GM12865 (cell line): ENCODE results near the gene PDE4A.

Source experiments
- DNase-seq: peaks from one replicate; pipeline ENCODE4 v3.0.0; 2010; ENCODE audit warnings: low read depth
- H3K4me3 ChIP-seq: 2 replicates; pipeline ENCODE4 v1.5.1; 2011; ENCODE audit warnings: mild to moderate bottlenecking, low read depth, low read length, control low read depth
- TF ChIP-seq, protein P1 (sequence below): IDR thresholded peaks from 2 replicates; pipeline ENCODE4 v1.5.1; 2011; ENCODE audit warnings: low read length, control low read depth, low read depth, inconsistent platforms; ENCODE audit not compliant: insufficient read depth; ENCODE audit errors: missing control alignments

Gene PDE4A

GRCh38 chr19:10442698-10443097 lies 22.4 kb downstream of the PDE4A start:
- no peak overlapping the region for H3K4me3 ChIP-seq
- DNase-seq: no peak
- TF ChIP-seq, protein P1, sequence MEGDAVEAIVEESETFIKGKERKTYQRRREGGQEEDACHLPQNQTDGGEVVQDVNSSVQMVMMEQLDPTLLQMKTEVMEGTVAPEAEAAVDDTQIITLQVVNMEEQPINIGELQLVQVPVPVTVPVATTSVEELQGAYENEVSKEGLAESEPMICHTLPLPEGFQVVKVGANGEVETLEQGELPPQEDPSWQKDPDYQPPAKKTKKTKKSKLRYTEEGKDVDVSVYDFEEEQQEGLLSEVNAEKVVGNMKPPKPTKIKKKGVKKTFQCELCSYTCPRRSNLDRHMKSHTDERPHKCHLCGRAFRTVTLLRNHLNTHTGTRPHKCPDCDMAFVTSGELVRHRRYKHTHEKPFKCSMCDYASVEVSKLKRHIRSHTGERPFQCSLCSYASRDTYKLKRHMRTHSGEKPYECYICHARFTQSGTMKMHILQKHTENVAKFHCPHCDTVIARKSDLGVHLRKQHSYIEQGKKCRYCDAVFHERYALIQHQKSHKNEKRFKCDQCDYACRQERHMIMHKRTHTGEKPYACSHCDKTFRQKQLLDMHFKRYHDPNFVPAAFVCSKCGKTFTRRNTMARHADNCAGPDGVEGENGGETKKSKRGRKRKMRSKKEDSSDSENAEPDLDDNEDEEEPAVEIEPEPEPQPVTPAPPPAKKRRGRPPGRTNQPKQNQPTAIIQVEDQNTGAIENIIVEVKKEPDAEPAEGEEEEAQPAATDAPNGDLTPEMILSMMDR: no peak

DNA sequence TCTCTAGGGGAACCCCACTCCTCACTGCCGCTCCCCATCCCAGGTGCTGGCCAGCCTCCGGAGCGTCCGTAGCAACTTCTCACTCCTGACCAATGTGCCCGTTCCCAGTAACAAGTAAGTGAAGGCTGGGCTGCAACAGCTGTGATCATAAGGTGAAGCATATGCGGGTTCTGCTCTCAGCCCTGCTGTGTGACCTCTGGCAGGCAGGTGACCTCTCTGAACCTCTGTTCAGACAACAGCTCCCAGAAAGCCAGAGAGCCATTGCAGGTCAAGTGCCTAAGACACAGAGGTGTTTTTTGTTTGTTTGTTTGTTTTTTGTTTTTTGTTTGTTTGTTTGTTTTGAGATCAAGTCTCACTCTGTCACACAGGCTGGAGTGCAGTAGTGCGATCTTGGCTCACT lies 28.7 kb downstream of the PDE4A start:
- DNase-seq: no peak
- TF ChIP-seq, protein P1: no peak
- no peak overlapping the region for H3K4me3 ChIP-seq

DNA sequence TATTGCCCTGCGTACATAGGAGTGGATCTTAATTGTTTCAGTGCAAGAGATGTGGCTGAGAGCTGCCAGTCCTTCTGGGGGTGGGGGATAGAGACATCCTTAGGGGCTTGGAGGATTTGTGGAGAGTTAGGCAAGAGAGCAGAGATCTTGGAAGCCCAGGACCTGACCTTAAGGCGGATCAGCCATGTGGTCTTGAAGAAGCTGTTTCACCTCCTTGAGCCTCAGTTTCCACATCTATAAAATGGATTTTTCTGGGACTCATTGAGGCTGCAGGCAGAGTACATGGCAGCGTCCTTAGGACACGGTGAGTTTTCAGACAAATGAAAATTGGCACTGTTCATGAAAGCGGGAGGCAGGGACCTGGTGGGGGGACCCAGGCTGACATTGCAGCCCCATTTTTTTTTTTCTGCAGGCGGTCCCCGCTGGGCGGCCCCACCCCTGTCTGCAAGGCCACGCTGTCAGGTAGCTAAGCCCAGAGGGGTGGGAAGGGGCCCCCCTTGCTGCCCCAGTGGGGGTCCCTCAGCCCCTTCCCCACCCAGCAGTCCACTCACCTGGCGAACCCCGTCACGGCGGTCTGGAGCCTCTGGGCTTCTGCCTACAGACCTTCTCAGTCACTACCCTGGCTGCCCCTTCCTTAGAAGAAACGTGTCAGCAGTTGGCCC lies 30.0 kb downstream of the PDE4A start:
- TF ChIP-seq, protein P1: no peak
- no peak overlapping the region for H3K4me3 ChIP-seq
- DNase-seq: no peak

DNA sequence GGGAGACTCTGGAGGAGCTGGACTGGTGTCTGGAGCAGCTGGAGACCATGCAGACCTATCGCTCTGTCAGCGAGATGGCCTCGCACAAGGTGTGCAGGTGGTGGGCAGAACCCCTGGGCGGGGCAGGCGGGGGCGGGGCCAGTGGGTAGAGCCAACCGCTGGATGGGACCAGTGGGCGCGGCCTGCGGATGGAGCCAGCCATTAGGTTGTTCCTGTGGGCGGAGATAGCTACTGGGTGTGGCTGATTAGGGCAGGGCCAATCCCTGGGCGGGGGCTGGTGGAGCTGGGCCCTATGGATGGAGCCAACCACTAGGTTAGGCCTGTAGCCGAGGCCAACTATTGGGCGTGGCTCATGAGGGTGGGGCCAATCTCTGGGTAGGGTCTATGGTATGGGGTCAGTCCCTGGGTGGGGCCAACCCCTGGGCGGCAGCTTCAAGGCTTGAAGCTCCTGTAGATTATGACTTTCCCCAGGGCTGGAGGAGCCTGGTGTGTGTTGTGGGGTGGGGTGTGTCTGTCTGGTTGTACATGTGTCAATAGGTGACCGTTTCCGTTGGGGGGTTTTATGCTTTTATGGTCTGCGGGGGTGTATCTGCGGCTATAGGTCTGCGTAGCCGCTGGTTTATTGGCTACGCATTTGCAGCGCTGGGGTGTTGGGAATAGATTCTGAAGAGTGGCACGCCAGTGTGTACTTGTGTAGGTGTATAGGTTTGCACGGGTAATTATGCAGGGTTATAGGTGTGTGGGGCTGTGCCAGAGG lies 30.7 kb downstream of the PDE4A start:
- DNase-seq: peak; percentile 34
- TF ChIP-seq, protein P1: no peak

DNA sequence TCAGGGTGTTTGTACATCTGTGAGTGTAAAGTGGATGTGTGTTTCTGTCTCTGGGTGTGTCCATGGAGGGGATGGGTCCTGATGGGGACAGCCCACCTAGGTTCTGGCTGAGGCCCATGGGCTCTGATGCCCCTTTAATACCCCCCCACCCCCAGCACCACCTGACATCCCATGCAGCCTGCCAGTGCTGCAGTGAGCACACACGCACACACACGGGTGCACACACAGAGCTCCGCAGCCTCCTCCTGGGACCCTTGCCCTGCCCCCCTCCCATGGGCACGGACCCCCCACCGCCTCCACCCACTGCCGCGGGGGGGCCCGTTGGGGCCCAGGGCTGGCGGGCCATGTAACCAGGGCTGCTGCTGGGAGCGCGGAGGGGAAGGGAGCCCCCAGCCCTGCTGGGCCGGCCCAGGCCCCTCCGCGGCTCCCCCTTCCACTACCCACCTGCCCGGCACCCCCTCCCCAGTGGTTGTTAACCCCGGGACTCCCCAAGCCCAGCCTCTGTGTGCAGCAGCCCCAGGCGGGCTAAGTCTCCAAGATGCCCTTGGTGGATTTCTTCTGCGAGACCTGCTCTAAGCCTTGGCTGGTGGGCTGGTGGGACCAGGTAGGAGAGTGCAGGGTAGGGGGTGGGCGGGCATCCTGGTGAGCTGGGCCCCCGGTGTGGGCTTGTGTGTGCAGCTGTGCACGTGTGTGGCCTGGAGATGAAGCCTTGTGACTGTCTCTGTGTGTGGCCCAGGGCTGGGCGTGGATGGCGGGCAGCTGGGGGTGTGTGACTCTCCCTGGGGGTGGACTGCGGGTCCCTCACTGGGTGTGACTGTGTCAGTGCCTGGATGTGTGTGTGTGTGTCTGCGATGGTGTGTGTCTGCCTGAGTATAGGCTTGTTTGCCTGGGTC lies 32.6 kb downstream of the PDE4A start:
- TF ChIP-seq, protein P1: no peak
- DNase-seq: no peak
- H3K4me3 ChIP-seq: no peak overlapping the region

More for the DNA sequence above, 30.7 kb downstream of the PDE4A start:
- no peak overlapping the region for H3K4me3 ChIP-seq

- TF ChIP-seq, protein P1: no peak
- no peak overlapping the region for H3K4me3 ChIP-seq
- DNase-seq: no peak
Measured at GRCh38 chr19:10453852-10454251, 33.5 kb downstream of the PDE4A start.
